22Rv1 (cell line): ENCODE measurements around the gene PEX26.

Experiments used
- H3K27ac ChIP-seq: fragments of 450-650 bp; 2 replicates; pipeline ENCODE4 v1.5.1; 2017
- CTCF ChIP-seq: fragments of 450-650 bp; IDR thresholded peaks from 2 replicates; pipeline ENCODE4 v1.5.1; 2017; ENCODE audit warnings: mild to moderate bottlenecking
- ZFX ChIP-seq: fragments of 450-650 bp; IDR thresholded peaks from 2 replicates; pipeline ENCODE4 v1.6.1; 2017; ENCODE audit warnings: antibody characterized with exemption, borderline replicate concordance

PEX26 gene

GRCh38 chr22:18145676-18146388 lies 68.0 kb downstream of the PEX26 start:
- no peak overlapping the region for H3K27ac ChIP-seq
- no peak for TF ChIP-seq ZFX
- TF ChIP-seq CTCF, result no peak

- no peak for TF ChIP-seq CTCF
- TF ChIP-seq ZFX, result no peak
- no peak overlapping the region for H3K27ac ChIP-seq
These were observed 68.6 kb downstream of the PEX26 start for GRCh38 chr22:18146389-18146753.

GRCh38 chr22:18147791-18148190 lies 70.0 kb downstream of the PEX26 start:
- no peak overlapping the region for H3K27ac ChIP-seq
- TF ChIP-seq CTCF, result no peak

- H3K27ac ChIP-seq, result peak overlapping the region; percentile 95
- no peak for TF ChIP-seq ZFX
- TF ChIP-seq CTCF, result no peak
These were observed 70.6 kb downstream of the PEX26 start for GRCh38 chr22:18148293-18148965.

GRCh38 chr22:18152519-18152918 lies 74.7 kb downstream of the PEX26 start:
- no peak overlapping the region for H3K27ac ChIP-seq
- TF ChIP-seq CTCF, result no peak
- TF ChIP-seq ZFX, result no peak

- TF ChIP-seq CTCF, result no peak
- TF ChIP-seq ZFX, result no peak
- H3K27ac ChIP-seq, result no peak overlapping the region
These were observed 77.1 kb downstream of the PEX26 start for GRCh38 chr22:18154821-18155390.
